Activated T-helper 2 cell treated with anti-CD3 and anti-CD28 coated beads, Interferon-gamma antibody, Interleukin-2, Interleukin-4, amounts not matched to agents 10 μg/mL and 5 μg/mL and 100 μg/mL, durations not matched to agents 14 hours and 24 hours and 36 hours (primary cell): Measurements from ENCODE around the gene SYF2. TPM values are rescaled to one million over a fixed set of nuclear protein-coding genes. Genes with fewer than 3 reads are reported as not detected.

Experiments
- DNase-seq: peaks from one replicate; pipeline ENCODE4 v3.0.0; 2021; ENCODE audit warnings: low spot score
- H3K27ac Mint-ChIP-seq: one replicate; pipeline ENCODE4 v1.8.0; 2021; ENCODE audit warnings: mixed read lengths
- H3K27me3 Mint-ChIP-seq: one replicate; pipeline ENCODE4 v1.8.0; 2021; ENCODE audit warnings: low read depth, mixed read lengths
- H3K36me3 Mint-ChIP-seq: one replicate; pipeline ENCODE4 v1.8.0; 2021; ENCODE audit warnings: low read depth, mixed read lengths
- H3K4me1 Mint-ChIP-seq: one replicate; pipeline ENCODE4 v1.8.0; 2021; ENCODE audit warnings: low read depth, mixed read lengths
- H3K4me3 Mint-ChIP-seq: one replicate; pipeline ENCODE4 v1.8.0; 2021; ENCODE audit warnings: low read depth, mild to moderate bottlenecking, moderate library complexity, mixed read lengths
- H3K9me3 Mint-ChIP-seq: one replicate; pipeline ENCODE4 v1.8.0; 2021; ENCODE audit warnings: mixed read lengths
- intact Hi-C: fragments of 100-400 bp; cut with micrococcal nuclease; formaldehyde crosslinking; loops from one replicate; pipeline ENCODE4 v1.15.1; 2023
- total RNA-seq: library from RNA; stranded (reverse); gene quantifications from 2 replicates; pipeline ENCODE4 v1.2.3, GENCODE V29; 2022

The SYF2 gene
- total RNA-seq, 1 donor from 2014 or later = 40.1 TPM

DNA sequence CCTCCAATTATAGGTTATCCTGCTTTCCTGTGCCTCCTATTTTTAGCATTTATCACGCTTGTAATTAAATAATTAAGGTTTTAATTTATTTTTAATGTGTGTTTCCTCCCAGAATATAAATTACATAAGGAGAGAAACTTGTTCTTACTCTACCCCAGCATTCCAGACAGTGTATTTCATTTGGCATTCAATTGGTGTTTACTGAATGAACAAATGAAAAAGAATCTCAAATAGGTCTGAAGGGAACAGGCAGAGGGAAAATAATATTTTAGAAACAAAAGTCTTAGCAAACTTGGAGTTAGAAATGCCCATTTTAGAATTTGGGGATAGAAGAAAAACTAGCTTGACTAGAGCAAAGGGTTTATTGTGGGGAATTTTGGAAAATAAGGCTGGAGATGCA is 24.9 kb upstream of the SYF2 start:
- Mint-ChIP-seq H3K27me3 (no peaks in the 10 kb centered on the region), H3K27ac (no peak overlapping the region), H3K9me3 (no peaks in the 10 kb centered on the region), H3K4me1 (peaks cover 9% of the 10 kb centered on the region), H3K4me3 (no peak overlapping the region), H3K36me3 (peaks cover 1% of the 10 kb centered on the region)
- intact Hi-C loops = no loop called here
- DNase-seq = no peak

DNA sequence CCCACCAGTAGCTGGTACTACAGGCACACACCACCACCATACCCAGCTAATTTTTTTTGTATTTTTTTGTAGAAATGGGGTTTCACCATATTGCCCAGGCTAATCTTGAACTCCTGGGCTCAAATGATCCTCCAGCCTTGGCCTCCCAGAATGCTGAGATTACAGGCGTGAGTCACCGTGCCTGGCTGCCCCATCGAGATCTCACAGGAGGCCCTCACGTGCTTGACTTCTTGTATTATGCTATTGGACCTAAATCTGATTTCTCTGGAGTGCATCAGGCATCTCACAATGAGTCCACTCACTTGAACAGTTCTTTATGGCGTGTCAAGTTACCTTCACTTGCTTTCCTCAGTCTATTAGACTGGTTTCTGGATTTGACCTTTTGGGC is 24.3 kb upstream of the SYF2 start:
- no peaks in the 10 kb centered on the region for H3K36me3 Mint-ChIP-seq
- peaks cover 8% of the 10 kb centered on the region for H3K4me1 Mint-ChIP-seq
- H3K4me3 Mint-ChIP-seq = no peak overlapping the region
- no peak overlapping the region for H3K27ac Mint-ChIP-seq
- H3K27me3 Mint-ChIP-seq = no peaks in the 10 kb centered on the region
- H3K9me3 Mint-ChIP-seq = no peaks in the 10 kb centered on the region
- DNase-seq = no peak
- intact Hi-C loops = no loop called here

DNA sequence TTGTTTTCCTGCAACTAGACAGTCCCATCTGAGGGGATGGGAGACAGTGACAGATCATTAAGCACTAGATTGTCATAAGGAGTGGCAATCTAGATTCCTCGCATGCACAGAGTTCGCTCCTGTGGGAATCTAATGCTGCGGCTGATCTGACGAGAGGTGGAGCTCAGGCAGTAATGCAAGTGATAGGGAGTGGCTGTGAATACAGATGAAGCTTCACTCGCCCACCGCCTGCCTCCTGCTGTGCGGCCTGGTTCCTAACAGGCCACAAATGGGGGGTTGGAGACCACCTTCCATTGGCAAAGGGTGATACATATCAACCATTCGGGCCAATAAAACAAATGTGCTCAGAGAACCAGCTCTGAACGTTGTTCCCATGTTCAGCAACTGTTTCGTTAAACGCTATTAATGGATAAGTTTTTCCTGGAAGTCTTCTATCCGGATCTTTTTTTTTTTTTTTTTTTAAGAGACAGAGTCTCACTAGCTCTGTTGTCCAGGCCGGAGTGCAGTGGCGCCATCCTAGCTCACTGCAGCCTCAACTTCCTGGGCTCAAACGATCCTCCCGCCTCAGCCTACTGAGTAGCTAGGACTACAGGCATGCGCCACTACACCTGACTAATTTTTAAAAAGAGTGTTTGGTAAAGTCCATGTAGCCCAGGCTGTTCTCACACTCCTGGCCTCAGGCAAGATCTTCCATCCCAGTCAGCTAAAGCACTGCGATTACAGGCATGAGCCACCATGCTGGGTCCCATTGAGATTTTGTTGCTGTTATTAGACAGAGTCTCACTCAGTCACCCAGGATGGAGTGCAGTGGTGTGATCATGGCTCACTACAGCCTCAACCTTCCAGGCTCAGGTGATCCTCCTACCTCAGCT is 23.6 kb upstream of the SYF2 start:
- DNase-seq = no peak
- Mint-ChIP-seq H3K4me1 (peaks cover 8% of the 10 kb centered on the region), H3K36me3 (no peaks in the 10 kb centered on the region), H3K27me3 (no peaks in the 10 kb centered on the region), H3K9me3 (no peaks in the 10 kb centered on the region), H3K27ac (no peak overlapping the region), H3K4me3 (no peak overlapping the region)
- intact Hi-C loops = no loop called here

DNA sequence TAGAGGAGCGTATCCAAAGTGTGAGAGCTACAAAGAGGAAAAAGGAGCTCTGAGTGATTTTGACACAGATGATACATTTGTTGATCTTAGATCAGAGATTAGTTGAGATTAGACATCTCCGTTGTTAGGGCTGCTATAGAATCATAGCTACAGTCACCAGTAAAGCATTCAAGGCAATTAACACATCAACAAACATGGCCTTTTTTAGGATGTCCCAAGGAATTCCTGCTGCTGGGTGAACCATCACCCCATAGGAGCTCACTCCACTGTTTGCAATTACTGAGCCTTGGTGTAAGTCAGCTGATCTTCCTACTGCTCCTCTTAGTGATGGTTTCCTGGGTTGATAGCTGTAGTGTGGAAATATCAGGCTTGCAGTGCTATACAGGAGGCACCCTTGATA is 21.6 kb upstream of the SYF2 start:
- DNase-seq = no peak
- Mint-ChIP-seq H3K9me3 (no peaks in the 10 kb centered on the region), H3K4me1 (no peaks in the 10 kb centered on the region), H3K4me3 (no peak overlapping the region), H3K36me3 (no peaks in the 10 kb centered on the region), H3K27me3 (no peaks in the 10 kb centered on the region), H3K27ac (no peak overlapping the region)
- intact Hi-C loops = no loop called here

DNA sequence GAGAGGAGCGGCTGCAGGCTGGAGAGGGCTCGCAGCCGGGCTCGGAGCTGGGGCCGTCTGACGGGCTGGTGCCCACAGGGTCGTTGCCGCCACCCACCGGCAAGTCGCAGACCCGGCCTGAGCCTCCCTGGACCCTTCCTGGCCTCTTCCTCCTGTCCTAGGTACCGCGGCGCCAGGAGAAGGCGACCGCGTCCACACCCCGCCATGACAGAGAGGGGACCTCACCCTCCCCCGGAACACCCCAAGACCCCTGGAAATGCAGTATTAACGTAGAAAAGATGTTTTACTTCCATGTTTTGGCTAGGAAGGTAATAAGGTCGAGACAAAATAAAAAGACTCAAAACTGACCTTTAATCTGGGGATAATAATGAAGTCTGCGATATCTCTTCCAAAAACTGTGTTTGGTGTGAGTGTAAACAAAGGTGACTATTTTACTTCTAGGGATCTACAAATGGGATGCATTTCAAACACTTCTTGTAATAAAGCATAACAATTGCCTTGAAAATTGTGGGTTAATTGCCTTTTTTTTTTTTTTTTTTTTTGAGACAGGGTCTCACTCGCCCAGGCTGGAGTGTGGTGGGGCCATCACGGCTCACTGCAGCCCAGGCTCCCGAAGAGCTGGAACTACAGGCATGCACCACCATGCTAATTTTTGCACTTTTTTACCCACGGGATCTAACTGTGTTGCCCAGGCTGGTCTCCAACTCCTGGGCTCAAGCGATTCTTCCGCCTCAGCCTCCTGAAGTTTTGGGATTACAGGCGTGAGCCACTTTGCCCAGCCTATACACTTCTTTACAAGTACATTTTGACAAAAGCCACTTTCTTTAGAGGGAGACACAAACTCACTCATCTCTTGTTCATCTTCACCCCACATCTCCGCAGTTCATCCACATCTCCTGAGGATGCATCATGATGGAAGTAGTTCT is 15.8 kb upstream of the SYF2 start:
- H3K36me3 Mint-ChIP-seq = peaks cover 44% of the 10 kb centered on the region
- H3K4me1 Mint-ChIP-seq = peaks cover 33% of the 10 kb centered on the region
- peak overlapping the region; percentile 98 for H3K4me3 Mint-ChIP-seq
- peak overlapping the region; percentile 98 for H3K27ac Mint-ChIP-seq
- intact Hi-C loops = loop anchor here (1.0 to 10.0 kb wide), 3 partner anchors 16 to 603 kb away; partner anchors contain the start of genes CLIC4, SRRM1 and SYF2
- H3K27me3 Mint-ChIP-seq = peaks cover 2% of the 10 kb centered on the region
- no peak for DNase-seq
- no peaks in the 10 kb centered on the region for H3K9me3 Mint-ChIP-seq

DNA sequence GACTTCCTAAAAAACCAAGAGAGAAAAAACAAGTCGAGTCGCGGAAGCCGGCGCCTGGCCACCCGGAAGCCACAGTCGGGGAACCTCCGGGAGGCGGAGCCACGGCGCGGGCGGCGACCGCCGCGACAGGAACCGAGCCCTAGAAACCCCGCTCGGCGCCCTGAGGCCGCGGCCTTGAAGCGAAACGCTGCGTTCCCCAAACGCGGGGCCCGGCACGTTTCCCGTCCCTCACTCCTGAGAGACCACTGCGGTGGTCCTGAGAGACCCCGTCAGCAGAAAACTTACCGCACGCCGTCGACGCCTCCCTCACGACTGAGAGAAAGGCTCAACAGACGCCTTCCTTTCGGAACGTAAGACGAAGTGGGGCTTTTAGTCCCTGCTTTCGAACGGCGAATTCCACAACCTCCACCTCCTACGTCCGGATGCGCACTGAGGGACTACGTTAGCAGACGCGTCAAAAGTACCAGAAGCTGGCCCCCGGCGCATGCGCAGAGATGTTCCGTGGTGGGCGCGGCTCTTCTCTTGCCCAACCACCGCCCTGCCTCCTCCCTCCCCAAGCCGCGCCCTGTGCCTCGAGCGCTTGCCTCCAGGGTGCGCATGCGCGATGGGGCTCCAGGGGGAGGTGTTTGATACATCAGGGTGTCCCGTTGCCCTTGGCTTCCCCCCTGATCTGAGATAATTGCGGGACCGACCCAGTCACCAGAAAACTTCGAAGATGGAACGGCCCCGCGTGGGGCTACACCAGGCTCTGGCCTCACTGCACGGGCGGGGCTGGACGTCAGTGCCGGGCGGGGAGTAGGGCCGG is 14.9 kb upstream of the SYF2 start, which contains the start of gene RSRP1:
TSS of gene RSRP1 (minus strand) at position 431 of the 805 bp plus-strand sequence. CDS start 491 bp downstream, outside the sequence.
- Mint-ChIP-seq H3K9me3 (no peaks in the 10 kb centered on the region), H3K27ac (peak within 1 kb of the TSS; percentile 98), H3K27me3 (peaks cover 2% of the 10 kb centered on the region), H3K36me3 (peaks cover 52% of the 10 kb centered on the region), H3K4me1 (peaks cover 40% of the 10 kb centered on the region), H3K4me3 (peak within 1 kb of the TSS; percentile 98)
- peak; percentile 100 for DNase-seq
- intact Hi-C loops = loop anchor here (1.0 to 10.0 kb wide), 3 partner anchors 15 to 602 kb away; partner anchors contain the start of genes CLIC4, SRRM1 and SYF2

DNA sequence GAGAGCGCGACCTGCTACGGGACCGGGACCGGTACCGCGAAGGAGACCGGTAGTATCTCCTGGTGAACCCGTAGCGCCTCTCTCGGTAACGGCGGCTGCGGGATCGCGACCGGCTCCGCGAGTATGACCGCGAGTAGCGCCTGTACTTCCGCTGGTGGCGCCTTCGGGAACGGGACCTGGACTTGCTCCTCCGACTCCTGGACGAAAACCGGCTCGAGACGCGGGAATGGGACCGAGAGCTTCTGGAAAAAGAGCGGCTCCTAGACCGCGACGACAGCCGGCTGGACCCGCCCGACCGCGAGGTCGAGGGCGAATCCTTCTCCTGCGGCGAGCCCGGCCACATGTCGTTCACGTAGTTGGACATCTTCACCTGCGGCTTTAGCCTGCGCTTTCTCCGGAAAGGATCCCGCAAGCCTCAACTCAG is 14.3 kb upstream of the SYF2 start:
- DNase-seq = no peak
- Mint-ChIP-seq H3K9me3 (no peaks in the 10 kb centered on the region), H3K36me3 (peaks cover 56% of the 10 kb centered on the region), H3K4me3 (peak overlapping the region; percentile 98), H3K4me1 (peaks cover 43% of the 10 kb centered on the region), H3K27ac (peak overlapping the region; percentile 98), H3K27me3 (peaks cover 2% of the 10 kb centered on the region)
- intact Hi-C loops = loop anchor here (1.0 to 10.0 kb wide), 3 partner anchors 14 to 602 kb away; partner anchors contain the start of genes CLIC4, SRRM1 and SYF2

DNA sequence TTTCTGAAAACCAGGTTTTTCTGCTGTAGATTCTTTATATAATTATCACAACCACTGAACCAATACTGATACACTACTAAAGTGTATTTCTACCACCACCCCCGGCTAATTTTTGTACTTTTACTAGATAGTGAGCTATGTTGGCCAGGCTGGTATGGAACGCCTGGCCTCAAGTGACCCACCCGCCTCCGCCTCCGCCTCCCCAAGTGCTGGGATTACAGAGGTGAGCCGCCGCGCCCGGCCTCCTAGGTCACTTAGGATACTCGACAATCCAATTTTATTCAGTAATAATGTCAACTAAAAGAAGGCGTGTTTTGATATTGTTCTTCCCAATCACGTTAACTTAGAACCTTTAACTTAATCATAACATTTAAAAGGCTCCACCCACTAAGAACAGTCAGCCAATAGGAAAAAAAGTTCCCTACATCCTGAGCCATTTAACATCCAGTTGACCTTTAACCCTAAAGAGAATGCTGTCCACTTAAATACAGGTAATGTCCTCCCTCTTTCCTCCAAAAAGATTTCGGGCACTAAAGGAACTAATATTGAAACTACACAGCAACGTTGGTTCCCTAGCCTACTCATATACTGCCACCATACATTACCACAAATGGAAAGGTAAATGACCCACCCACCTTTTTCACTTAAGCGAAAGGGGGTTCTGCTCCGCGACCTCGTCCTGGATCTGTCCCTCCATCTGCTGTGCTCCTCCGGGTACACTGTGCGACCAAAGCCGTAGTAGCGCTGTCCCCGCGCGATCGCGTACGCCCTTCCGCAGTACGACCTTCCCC is 13.7 kb upstream of the SYF2 start:
- Mint-ChIP-seq H3K27me3 (peaks cover 2% of the 10 kb centered on the region), H3K4me1 (peaks cover 43% of the 10 kb centered on the region), H3K27ac (peak overlapping the region; percentile 98), H3K4me3 (peak overlapping the region; percentile 98), H3K36me3 (peaks cover 62% of the 10 kb centered on the region), H3K9me3 (no peaks in the 10 kb centered on the region)
- intact Hi-C loops = loop anchor here (10.0 kb wide), 2 partner anchors 501 to 601 kb away; partner anchors contain the start of genes CLIC4 and SRRM1
- DNase-seq = no peak

DNA sequence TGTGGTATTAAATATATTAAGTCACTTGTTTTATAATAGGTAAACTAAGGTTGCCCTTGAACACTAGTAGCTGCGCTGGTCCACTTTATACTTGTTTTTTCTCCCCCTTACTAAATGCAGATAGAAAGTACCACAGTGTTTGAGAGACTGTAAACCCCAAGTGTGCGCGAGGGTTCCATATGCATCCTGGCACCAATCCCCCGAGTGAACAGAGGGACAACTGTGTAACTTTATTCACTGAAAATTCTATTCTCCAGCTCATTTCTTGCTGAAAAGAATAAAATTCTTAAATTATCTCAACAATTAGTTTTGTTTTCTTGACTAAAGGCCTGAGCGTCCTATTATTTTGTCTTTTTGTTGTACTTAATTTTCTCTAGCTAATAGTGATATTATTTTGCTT is 13.1 kb upstream of the SYF2 start:
- Mint-ChIP-seq H3K27me3 (peaks cover 2% of the 10 kb centered on the region), H3K36me3 (peaks cover 68% of the 10 kb centered on the region), H3K4me3 (peak overlapping the region; percentile 98), H3K27ac (no peak overlapping the region), H3K9me3 (no peaks in the 10 kb centered on the region), H3K4me1 (peaks cover 46% of the 10 kb centered on the region)
- intact Hi-C loops = loop anchor here (10.0 kb wide), 2 partner anchors 501 to 601 kb away; partner anchors contain the start of genes CLIC4 and SRRM1
- DNase-seq = no peak

DNA sequence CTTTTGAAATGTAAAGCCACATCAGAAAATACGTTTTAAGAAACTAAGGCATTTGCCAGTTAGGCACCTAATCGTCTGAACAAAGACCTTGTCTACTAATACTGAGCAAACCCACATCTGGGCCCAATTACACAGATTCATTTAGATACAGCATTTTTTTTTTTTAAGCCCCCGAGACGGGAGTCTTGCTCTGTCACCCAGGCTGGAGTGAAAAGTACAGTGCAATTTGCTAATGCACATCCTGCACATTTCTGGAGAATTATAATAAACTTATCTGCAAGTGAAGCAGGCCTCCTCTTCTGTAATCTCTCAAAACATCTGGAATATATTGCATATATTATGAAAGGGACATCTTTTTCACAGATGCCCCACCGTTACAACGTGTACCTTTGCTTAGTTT is 11.6 kb upstream of the SYF2 start:
- Mint-ChIP-seq H3K27me3 (peaks cover 2% of the 10 kb centered on the region), H3K27ac (no peak overlapping the region), H3K4me1 (peaks cover 56% of the 10 kb centered on the region), H3K36me3 (peaks cover 73% of the 10 kb centered on the region), H3K4me3 (peak overlapping the region; percentile 31), H3K9me3 (no peaks in the 10 kb centered on the region)
- intact Hi-C loops = loop anchor here (10.0 kb wide), 2 partner anchors 499 to 599 kb away; partner anchors contain the start of genes CLIC4 and SRRM1
- DNase-seq = no peak
